Caco-2 (cell line): ENCODE data around the gene CSNK1G3. TPM values are rescaled to one million over a fixed set of nuclear protein-coding genes. Genes with fewer than 3 reads are reported as not detected.

Experiments used
- BruUV-seq: library from RNA; stranded (reverse); fragments of 400-500 nt; replicated peaks from 2 replicates; lab custom pipeline; 2021; lab: Mats Ljungman, UMichigan
- CTCF ChIA-PET: fragments of 300-600 bp; sonication (Branson Sonifier 250); formaldehyde crosslinking; loops from one replicate; lab custom pipeline; 2022; ENCODE audit warnings: antibody characterized with exemption; lab: Charles Lee
- POLR2A ChIA-PET: fragments of 300-600 bp; sonication (Branson Sonifier 250); formaldehyde crosslinking; loops from one replicate; lab custom pipeline; 2022; ENCODE audit warnings: antibody characterized with exemption; lab: Charles Lee
- DNase-seq, 2 experiments: peaks; one replicate each; pipeline versions ENCODE4 v3.0.0 to v3.0.0-alpha.2; 2020 to 2022
- H3K27me3 ChIP-seq: replicated peaks from 2 replicates; pipeline ENCODE4 v1.6.0; 2011; ENCODE audit warnings: low read length; ENCODE audit not compliant: control insufficient read depth, insufficient read depth
- H3K36me3 ChIP-seq: 2 replicates; pipeline ENCODE4 v1.5.1; 2011; ENCODE audit warnings: low read length; ENCODE audit not compliant: control insufficient read depth, insufficient read depth
- H3K4me1 ChIP-seq: fragments of 250-450 bp; sonication (Bioruptor Pico); 2 replicates; pipeline ENCODE4 v1.5.1; 2020; ENCODE audit warnings: mild to moderate bottlenecking
- H3K4me3 ChIP-seq: 2 replicates; pipeline ENCODE4 v1.5.1; 2011; ENCODE audit warnings: low read depth, mild to moderate bottlenecking, control low read depth, low read length
- H3K9me3 ChIP-seq: fragments of 250-450 bp; sonication (Bioruptor Pico); 2 replicates; pipeline ENCODE4 v1.5.1; 2020; ENCODE audit warnings: mild to moderate bottlenecking, moderate library complexity
- H3K27ac Mint-ChIP-seq: one replicate; pipeline ENCODE4 v1.8.0; 2022; ENCODE audit warnings: mixed read lengths; ENCODE audit not compliant: unreplicated experiment
- H3K27me3 Mint-ChIP-seq: one replicate; pipeline ENCODE4 v1.8.0; 2022; ENCODE audit warnings: mixed read lengths; ENCODE audit not compliant: insufficient read depth, unreplicated experiment
- H3K36me3 Mint-ChIP-seq: one replicate; pipeline ENCODE4 v1.8.0; 2022; ENCODE audit warnings: mild to moderate bottlenecking, mixed read lengths; ENCODE audit not compliant: insufficient read depth, unreplicated experiment
- H3K4me1 Mint-ChIP-seq: one replicate; pipeline ENCODE4 v1.8.0; 2022; ENCODE audit warnings: low read depth, mixed read lengths; ENCODE audit not compliant: unreplicated experiment
- H3K4me3 Mint-ChIP-seq: one replicate; pipeline ENCODE4 v1.8.0; 2022; ENCODE audit warnings: mild to moderate bottlenecking, moderate library complexity, mixed read lengths; ENCODE audit not compliant: unreplicated experiment
- H3K9me3 Mint-ChIP-seq: one replicate; pipeline ENCODE4 v1.8.0; 2022; ENCODE audit warnings: mixed read lengths; ENCODE audit not compliant: unreplicated experiment
- CTCF ChIP-seq, 2 experiments: fragments of 200-600 bp in 1 of 2; IDR thresholded peaks; 1 replicate in 1 of 2; 2 replicates in 1 of 2; pipeline versions ENCODE4 v1.5.1 to v1.8.0; 2011 to 2022; ENCODE audit warnings: antibody characterized with exemption in 1 of 2, control low read depth in 1 of 2, inconsistent platforms in 1 of 2, low read depth in 1 of 2, low read length in 1 of 2, mild to moderate bottlenecking in 1 of 2, moderate library complexity in 1 of 2; ENCODE audit not compliant: insufficient read depth in 1 of 2, severe bottlenecking in 1 of 2, unreplicated experiment in 1 of 2
- intact Hi-C: fragments of 100-400 bp; cut with micrococcal nuclease; formaldehyde crosslinking; loops from one replicate; pipeline ENCODE4 v1.10.0; 2022; ENCODE audit not compliant: unreplicated experiment
- total RNA-seq: library from RNA; stranded (reverse); gene quantifications from 2 replicates; pipeline ENCODE4 v1.2.3, GENCODE V29; 2022

CSNK1G3 gene
- total RNA-seq, 1 experiment from 2014 or later: 40.4 TPM

DNA sequence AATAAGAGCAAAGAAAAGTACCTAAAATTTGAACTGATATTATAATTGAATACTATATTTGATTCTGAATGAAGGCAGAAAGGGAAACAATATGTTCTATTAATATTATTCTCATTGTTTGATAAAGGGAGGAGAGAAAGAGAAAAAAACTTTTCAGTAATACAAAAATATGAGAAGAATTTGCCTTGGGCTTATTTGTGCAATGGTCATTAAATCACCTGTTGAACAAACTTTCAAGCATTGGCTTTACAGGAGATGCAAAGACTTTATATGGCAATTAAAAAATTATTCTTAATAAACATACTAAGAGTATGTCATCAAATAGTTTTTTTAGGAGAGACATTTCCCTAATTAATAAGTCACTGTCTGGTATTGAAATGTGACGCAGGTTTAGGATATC, 85.0 kb downstream of the CSNK1G3 start:
- POLR2A ChIA-PET: no interaction called here
- BruUV-seq: no TSS peak
- CTCF ChIA-PET: no interaction called here
- H3K4me1 Mint-ChIP-seq: no peaks in the 10 kb centered on the region
- H3K9me3 Mint-ChIP-seq: peaks cover 4% of the 10 kb centered on the region
- no peak overlapping the region for H3K4me3 Mint-ChIP-seq
- intact Hi-C loops: no loop called here
- H3K9me3 ChIP-seq: no peaks in the 10 kb centered on the region
- peaks cover 7% of the 10 kb centered on the region for H3K36me3 Mint-ChIP-seq
- H3K27ac Mint-ChIP-seq: no peak overlapping the region
- H3K27me3 Mint-ChIP-seq: no peaks in the 10 kb centered on the region
- TF ChIP-seq CTCF (IDR thresholded peaks at IDR 0.05; ENCODE audit: insufficient read depth in 1 of 2, low read depth in 1 of 2, low read length in 1 of 2, severe bottlenecking in 1 of 2, unreplicated experiment in 1 of 2): no peak
- H3K4me1 ChIP-seq: no peaks in the 10 kb centered on the region
- H3K36me3 ChIP-seq: no peaks in the 10 kb centered on the region
- DNase-seq: no peak
- H3K4me3 ChIP-seq: no peak overlapping the region
- H3K27me3 ChIP-seq: no peaks in the 10 kb centered on the region

- Mint-ChIP-seq H3K36me3 (peaks cover 4% of the 10 kb centered on the region), H3K27ac (no peak overlapping the region), H3K9me3 (no peaks in the 10 kb centered on the region), H3K27me3 (no peaks in the 10 kb centered on the region), H3K4me3 (no peak overlapping the region), H3K4me1 (no peaks in the 10 kb centered on the region)
- TF ChIP-seq CTCF (IDR thresholded peaks at IDR 0.05; ENCODE audit: insufficient read depth in 1 of 2, low read depth in 1 of 2, low read length in 1 of 2, severe bottlenecking in 1 of 2, unreplicated experiment in 1 of 2): no peak
- H3K27me3 ChIP-seq: no peaks in the 10 kb centered on the region
- no peak for DNase-seq
- CTCF ChIA-PET: no interaction called here
- no peaks in the 10 kb centered on the region for H3K36me3 ChIP-seq
- POLR2A ChIA-PET: no interaction called here
- H3K4me1 ChIP-seq: no peaks in the 10 kb centered on the region
- intact Hi-C loops: no loop called here
- BruUV-seq: no TSS peak
- no peaks in the 10 kb centered on the region for H3K9me3 ChIP-seq
- no peak overlapping the region for H3K4me3 ChIP-seq
Observed at GRCh38 chr5:123598028-123598689, 86.2 kb downstream of the CSNK1G3 start.

DNA sequence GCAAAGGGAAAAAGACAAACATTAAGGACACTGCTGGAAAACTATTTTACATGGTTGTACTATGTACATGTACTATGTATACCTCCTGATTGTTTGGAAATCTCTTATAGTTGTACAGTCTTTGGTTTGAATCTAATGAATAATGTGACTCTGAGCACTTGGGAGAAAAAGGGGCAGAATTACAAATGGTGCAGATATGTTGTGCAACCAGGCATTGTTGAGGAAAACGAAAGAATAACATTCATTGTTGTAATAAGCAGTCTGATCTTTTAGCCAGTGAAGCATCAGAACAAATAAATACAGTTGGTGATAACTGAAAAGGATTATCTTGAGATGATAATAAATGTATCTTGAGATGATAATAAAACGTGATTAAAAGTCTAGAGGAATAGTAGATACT, 87.2 kb downstream of the CSNK1G3 start:
- Mint-ChIP-seq H3K27me3 (no peaks in the 10 kb centered on the region), H3K4me3 (no peak overlapping the region), H3K36me3 (peaks cover 4% of the 10 kb centered on the region)

More for the DNA sequence above, 87.2 kb downstream of the CSNK1G3 start:
- Mint-ChIP-seq H3K4me1 (no peaks in the 10 kb centered on the region), H3K27ac (no peak overlapping the region), H3K9me3 (no peaks in the 10 kb centered on the region)
- ChIA-PET POLR2A (no interaction called here), CTCF (no interaction called here)
- H3K27me3 ChIP-seq: no peaks in the 10 kb centered on the region
- intact Hi-C loops: no loop called here
- H3K4me3 ChIP-seq: no peak overlapping the region
- H3K4me1 ChIP-seq: no peaks in the 10 kb centered on the region
- no peaks in the 10 kb centered on the region for H3K36me3 ChIP-seq
- DNase-seq: no peak
- BruUV-seq: no TSS peak
- no peaks in the 10 kb centered on the region for H3K9me3 ChIP-seq
- TF ChIP-seq CTCF (IDR thresholded peaks at IDR 0.05; ENCODE audit: insufficient read depth in 1 of 2, low read depth in 1 of 2, low read length in 1 of 2, severe bottlenecking in 1 of 2, unreplicated experiment in 1 of 2): no peak
